ENCODE results near the gene UNC93B1.

DNA sequence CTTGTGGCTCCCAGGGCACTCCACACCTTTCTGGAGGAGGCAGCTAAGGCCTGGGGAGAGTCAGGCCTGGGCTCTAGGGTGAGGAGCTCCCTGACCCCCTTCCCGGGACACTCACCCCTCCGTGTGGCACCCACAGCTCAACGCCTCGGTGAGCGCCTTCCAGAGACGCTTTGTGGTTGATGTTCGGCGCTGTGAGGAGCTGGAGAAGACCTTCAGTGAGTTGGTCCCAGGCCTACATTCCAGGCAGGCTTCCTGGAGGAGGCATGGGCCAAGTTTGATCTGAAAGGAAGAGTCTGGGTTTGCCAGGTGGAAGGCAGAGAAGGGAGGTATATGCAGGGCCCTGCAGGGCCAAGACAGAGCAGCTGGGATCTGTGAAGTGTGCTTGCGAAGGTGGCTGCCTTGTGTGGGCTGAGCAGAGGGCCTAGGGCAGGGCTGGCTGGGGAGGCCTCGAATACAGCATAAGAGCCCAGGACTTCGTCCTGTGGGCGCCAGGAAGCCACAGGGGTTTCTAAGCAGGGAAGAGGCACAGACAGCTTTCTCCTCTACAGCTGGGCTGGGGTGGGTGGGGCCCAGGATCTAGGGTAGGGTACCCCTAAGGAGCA lies 37.8 kb upstream of the UNC93B1 start:
- TF ChIP-seq POLR2A (IDR thresholded peaks at IDR 0.05; ENCODE audit: low read length): no peak
- no peak for TF ChIP-seq GATA1 (IDR thresholded peaks at IDR 0.05; ENCODE audit: low read depth, low read length)

Data from erythroblast (primary cell).